GM21515 (cell line): ENCODE data around the gene SENP7.
"Not testable (repeated sequence)": the region's sequence is repeated elsewhere in the genome, so short reads cannot be mapped to it uniquely, and the experiment has no call there.

Experiments used
- ATAC-seq: cut with Tn5 transposase; IDR thresholded peaks from one replicate; pipeline ENCODE4 v1.9.1; 2021; ENCODE audit not compliant: unreplicated experiment

Gene SENP7

GRCh38 chr3:101453961-101454360, 59.1 kb downstream of the SENP7 start:
- no peak for ATAC-seq

DNA sequence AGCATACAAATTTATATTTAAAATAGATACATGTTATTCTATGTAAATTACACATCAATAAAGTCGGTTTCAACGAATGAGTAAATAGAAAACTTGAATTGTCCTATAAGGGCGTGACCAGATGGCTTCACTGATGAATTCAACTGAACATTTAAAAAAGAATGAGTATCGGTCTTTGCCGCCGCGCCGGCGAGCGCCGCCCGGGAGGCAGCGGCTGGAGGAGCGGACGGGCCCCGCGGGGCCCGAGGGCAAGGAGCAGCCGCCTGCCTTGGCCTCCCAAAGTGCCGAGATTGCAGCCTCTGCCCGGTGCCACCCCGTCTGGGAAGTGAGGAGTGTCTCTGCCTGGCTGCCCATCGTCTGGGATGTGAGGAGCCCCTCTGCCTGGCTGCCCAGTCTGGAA, 74.4 kb downstream of the SENP7 start:
- ATAC-seq = not testable (repeated sequence)

- ATAC-seq = no peak
Measured at GRCh38 chr3:101433652-101434051, 79.4 kb downstream of the SENP7 start.

DNA sequence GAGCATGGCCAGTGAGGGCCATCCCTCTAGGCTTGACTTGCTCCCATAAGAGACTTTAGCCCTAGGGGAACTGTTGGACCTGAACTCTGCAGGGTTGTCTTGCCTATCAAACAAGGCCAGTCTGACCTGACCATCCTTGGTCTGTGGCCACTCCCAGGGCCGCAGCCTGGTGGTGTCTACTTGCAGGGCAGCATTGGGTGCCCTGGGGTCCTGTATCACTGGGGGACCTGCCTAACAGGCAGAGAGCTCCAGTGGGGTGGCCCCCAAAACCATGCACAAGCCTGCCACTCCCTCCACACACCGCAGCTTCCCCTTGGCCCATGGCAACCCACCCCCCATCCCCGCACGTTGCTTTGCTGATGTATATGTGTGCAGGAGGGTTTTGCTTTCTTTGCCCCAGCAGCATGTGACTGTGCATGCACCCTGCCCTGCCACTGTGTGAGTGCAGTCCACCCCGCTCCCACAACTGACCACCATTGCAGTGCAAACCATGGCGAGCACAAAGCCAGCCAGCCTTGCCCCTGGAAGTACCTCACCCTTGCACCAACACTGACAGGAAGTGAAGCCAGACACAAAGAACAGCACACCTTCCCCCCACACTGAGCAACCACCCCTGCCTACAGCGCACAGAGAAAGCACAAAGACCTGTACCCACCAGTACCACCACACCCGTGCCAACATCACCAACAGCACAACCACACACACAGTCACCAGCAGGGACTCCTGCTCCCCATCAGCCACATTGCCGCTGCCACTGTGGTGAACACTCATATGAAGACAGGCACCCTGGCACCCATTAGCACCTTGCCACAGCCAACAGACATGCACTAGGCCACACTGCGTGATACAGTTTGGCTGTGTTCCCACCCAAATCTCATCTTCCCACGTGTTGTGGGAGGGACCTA, 88.8 kb downstream of the SENP7 start:
- ATAC-seq = no peak

- no peak for ATAC-seq
Measured at GRCh38 chr3:101418851-101419250, 94.2 kb downstream of the SENP7 start.

- no peak for ATAC-seq
Measured at GRCh38 chr3:101414121-101414520, 98.9 kb downstream of the SENP7 start.

DNA sequence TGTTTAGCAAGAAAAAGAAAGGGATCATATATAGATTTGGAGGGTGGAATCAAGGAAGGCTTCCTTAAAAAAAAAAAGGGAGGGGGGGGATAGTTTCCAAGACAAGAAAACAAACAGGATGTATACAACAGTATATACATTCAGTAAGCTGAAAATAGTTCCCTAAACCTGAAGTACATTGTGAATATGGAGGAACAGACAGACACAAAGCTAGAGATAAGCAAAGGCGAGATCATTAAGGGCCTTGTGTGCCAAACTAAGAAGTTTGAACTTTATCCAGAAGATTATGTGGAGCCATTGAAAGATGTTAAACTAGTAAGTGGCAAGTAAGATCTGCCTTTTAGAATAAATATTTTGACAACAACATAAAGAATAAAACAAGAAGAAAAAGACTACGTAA, 99.4 kb downstream of the SENP7 start:
- ATAC-seq = no peak

DNA sequence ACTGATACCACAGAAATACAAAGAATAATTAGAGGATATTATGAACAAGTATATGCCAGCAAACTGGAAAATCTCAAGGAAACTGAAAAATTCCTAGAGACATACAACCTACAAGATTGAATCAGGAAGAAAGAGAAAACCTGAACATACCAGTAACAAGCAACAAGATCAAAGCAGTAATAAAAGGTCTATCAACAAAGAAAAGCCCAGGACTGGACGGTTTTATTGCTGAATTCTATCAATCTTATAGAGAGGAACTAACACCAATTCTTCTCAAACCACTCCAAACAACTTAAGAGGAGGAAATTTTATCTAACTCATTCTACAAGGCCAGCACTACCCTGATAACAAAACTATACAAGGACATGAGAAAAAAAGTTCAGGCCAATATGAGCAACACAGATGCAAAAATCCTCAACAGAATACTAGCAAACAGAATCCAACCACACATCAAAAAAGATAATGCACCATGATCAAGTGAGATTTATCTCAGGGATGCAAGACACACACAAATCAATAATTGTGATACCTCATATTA, 121.5 kb downstream of the SENP7 start:
- no peak for ATAC-seq

DNA sequence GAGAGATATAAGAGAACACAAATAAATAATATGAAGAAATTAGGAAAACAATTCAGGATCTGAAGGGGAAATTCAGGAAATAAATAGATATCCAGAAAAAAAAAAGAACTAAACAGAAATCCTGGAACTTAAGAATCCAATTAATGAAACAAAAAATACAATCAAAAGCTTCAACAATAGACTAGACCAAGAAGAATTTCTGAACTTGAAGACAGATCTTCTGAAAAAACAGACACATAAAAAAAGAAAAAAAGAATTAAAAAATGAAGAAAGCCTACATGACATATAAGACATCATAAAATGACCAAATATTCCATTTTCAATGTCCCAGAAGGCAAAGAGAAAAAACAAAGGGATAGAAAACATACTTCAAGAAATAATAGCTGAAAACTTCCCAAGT, 124.3 kb downstream of the SENP7 start:
- ATAC-seq = no peak

GRCh38 chr3:101387351-101387750, 125.7 kb downstream of the SENP7 start:
- no peak for ATAC-seq

GRCh38 chr3:101384426-101384825, 128.6 kb downstream of the SENP7 start:
- no peak for ATAC-seq

DNA sequence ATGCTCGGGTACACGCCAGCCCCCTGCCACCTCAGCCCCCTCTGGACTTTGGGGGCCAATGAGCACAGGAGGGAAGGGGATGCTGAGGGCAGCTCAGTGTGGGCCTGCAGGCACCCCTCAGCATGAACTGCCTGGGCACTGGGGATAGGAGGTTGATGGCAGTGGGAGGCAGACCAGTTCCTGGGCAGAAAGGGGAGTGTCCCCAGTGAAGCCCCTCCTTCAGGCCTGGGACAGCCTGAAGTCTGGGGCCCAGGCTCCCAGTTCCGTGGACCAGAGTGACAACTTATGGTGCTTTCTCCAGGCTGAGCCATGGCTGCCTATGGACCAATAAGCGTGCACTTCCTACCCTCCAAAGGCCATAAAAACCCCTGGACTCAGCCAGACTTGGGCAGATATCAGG, 129.4 kb downstream of the SENP7 start:
- ATAC-seq = no peak

DNA sequence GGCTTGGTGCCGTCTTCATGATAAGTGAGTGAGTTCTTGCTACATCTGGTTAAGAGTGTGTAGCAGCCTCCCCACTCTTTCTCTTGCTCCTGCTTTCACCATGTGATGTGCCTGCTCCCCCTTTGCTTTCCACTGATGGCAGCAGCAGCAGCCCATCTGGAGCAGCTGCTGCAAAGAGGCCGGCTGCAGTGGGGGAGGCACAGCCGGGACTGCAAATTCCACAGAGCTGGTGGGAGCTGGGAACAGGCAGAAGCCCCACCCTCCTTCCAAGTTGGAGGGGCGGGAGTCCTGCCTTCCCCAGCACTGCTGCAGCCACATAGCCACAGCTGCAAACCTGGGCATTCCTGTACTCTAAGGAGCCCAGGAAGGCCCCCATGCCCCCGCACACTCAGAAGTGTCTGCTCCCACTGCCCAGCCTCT, 129.8 kb downstream of the SENP7 start:
- ATAC-seq = no peak

- no peak for ATAC-seq
Measured at GRCh38 chr3:101381809-101382208, 131.2 kb downstream of the SENP7 start.

GRCh38 chr3:101379658-101380376, 133.2 kb downstream of the SENP7 start:
- peak; percentile 96 for ATAC-seq

- no peak for ATAC-seq
Measured at GRCh38 chr3:101377796-101378195, 135.2 kb downstream of the SENP7 start.

GRCh38 chr3:101377209-101377608, 135.8 kb downstream of the SENP7 start:
- no peak for ATAC-seq

DNA sequence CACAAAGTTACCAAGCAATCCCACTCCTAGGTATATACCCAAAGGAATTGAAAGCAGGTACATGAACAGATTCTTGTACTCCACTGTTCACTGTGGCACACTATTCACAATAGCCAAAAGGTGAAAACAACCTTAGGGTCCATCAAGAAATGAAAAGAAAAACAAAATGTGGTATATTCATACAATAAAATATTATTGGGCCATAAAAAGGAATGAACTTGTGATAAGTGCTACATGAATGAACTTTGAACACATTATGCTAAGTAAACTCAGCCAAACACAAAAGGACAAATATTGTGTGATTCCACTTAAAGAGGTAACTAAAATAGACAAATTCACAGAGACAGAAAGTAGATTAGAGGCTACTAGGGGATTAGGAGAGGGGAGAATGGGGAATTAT, 137.4 kb downstream of the SENP7 start:
- no peak for ATAC-seq

- no peak for ATAC-seq
Measured at GRCh38 chr3:101362406-101362805, 150.6 kb downstream of the SENP7 start.

DNA sequence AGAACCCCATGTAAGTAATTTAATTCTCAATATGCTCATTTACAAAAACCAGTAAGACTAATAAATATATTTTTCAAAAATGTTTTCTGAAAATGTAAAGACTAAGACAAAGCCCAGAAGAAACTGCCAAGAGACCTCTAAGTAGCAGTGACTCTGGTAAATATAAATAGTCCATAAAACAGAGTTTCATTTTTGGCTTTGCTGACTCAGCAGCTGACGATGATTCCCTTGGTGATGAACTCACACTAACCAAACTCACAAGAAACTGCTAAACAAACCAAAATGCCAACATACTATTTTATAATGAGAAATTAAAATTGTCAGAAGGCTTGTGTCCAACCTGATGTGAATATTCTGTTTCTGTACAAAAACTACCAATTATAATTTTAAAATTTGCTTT, 161.2 kb downstream of the SENP7 start:
- no peak for ATAC-seq

DNA sequence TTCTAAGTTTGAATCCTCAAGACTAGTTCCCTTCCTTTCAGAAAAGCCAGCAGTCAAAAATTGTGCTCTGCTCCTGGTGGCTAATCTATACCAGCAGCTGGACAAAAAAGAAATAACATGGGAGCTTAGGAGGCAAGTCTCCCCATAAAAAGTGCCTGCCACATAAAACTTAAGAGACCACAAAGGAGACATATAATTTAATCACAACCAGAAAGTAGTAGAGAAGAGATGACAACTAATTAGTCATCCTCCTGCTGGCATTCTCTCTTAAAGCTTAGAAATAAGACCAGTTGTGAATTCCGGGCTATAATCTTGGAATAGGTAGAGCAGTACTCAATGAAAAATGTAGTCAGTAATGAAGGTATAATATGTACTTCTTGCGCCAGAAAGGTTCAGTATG, 172.4 kb downstream of the SENP7 start:
- no peak for ATAC-seq

GRCh38 chr3:101333883-101334282, 179.1 kb downstream of the SENP7 start:
- no peak for ATAC-seq
